T-cell (primary cell): ENCODE results near the gene CUEDC1. TPM values are rescaled to one million over a fixed set of nuclear protein-coding genes. Genes with fewer than 3 reads are reported as not detected.
A peak's percentile ranks its signal among the peaks of the same experiment; 100 is the strongest.

Source experiments
- ATAC-seq, 4 experiments: fragments of 200-7000 bp in 3 of 4; fragments of 150-1000 bp in 1 of 4; cut with Tn5 transposase; replicated peaks in 1 of 4; 1 replicate in 3 of 4; 2 replicates in 1 of 4; pipeline ENCODE4 v1.10.0; 2021; ENCODE audit warnings: moderate library complexity in 3 of 4, mild to moderate bottlenecking in 2 of 4, moderate number of reproducible peaks in 1 of 4
- CTCF ChIA-PET, 2 donors: fragments of 300-600 bp; sonication (Branson Sonifier 250); formaldehyde crosslinking; loops; one replicate each; lab custom pipeline; 2022; ENCODE audit warnings: antibody characterized with exemption in 2 of 2; lab: Charles Lee
- POLR2A ChIA-PET, 2 donors: fragments of 300-600 bp; sonication (Branson Sonifier 250); formaldehyde crosslinking; loops; one replicate each; lab custom pipeline; 2022; ENCODE audit warnings: antibody characterized with exemption in 2 of 2; lab: Charles Lee
- DNase-seq, 35 experiments: peaks; one replicate each; pipeline versions ENCODE4 v3.0.0 to v3.0.0-alpha.2; 2013 to 2023
- H3K27ac ChIP-seq: one replicate; pipeline ENCODE4 v1.5.1; 2013; ENCODE audit warnings: low read length
- H3K27me3 ChIP-seq, 2 experiments: replicated peaks in 1 of 2; 1 replicate in 1 of 2; 2 replicates in 1 of 2; pipeline versions ENCODE4 v1.6.1 to v1.7.0; 2013; ENCODE audit warnings: low read length in 1 of 2, mixed read lengths in 1 of 2; ENCODE audit not compliant: control insufficient read depth in 2 of 2, insufficient read depth in 2 of 2; ENCODE audit errors: extremely low read depth in 1 of 2
- H3K36me3 ChIP-seq, 2 donors: 1 replicate in 1 of 2; 2 replicates in 1 of 2; pipeline versions ENCODE4 v1.6.1 to v1.7.0; 2013; ENCODE audit warnings: low read length in 1 of 2; ENCODE audit not compliant: control insufficient read depth in 2 of 2, insufficient read depth in 1 of 2; ENCODE audit errors: extremely low read depth in 1 of 2
- H3K4me1 ChIP-seq, 2 experiments: 1 replicate in 1 of 2; 2 replicates in 1 of 2; pipeline versions ENCODE4 v1.6.1 to v1.7.0; 2013; ENCODE audit warnings: low read length in 2 of 2, mixed read lengths in 1 of 2; ENCODE audit not compliant: insufficient read depth in 2 of 2, control insufficient read depth in 1 of 2; ENCODE audit errors: extremely low read depth in 1 of 2
- H3K4me3 ChIP-seq, 2 donors: 1 replicate in 1 of 2; 2 replicates in 1 of 2; pipeline versions ENCODE4 v1.5.1 to v1.7.0; 2013; ENCODE audit warnings: mild to moderate bottlenecking in 2 of 2, low read length in 1 of 2, moderate library complexity in 1 of 2; ENCODE audit not compliant: control insufficient read depth in 1 of 2; ENCODE audit errors: extremely low read depth in 1 of 2
- H3K9me3 ChIP-seq: 2 replicates; pipeline ENCODE4 v1.7.0; 2013
- H3K27ac Mint-ChIP-seq, 2 donors: one replicate each; pipeline ENCODE4 v1.8.0; 2020 to 2021; ENCODE audit warnings: mild to moderate bottlenecking in 2 of 2, mixed read lengths in 2 of 2
- H3K27me3 Mint-ChIP-seq, 2 donors: one replicate each; pipeline ENCODE4 v1.8.0; 2021 to 2022; ENCODE audit warnings: mixed read lengths in 2 of 2
- H3K36me3 Mint-ChIP-seq: one replicate; pipeline ENCODE4 v1.8.0; 2021; ENCODE audit warnings: mixed read lengths
- H3K4me1 Mint-ChIP-seq, 3 donors: one replicate each; pipeline ENCODE4 v1.8.0; 2020 to 2022; ENCODE audit warnings: mixed read lengths in 3 of 3, mild to moderate bottlenecking in 1 of 3
- H3K4me3 Mint-ChIP-seq, 3 donors: one replicate each; pipeline ENCODE4 v1.8.0; 2020 to 2022; ENCODE audit warnings: mild to moderate bottlenecking in 3 of 3, mixed read lengths in 3 of 3, moderate library complexity in 3 of 3
- H3K9me3 Mint-ChIP-seq, 3 donors: one replicate each; pipeline ENCODE4 v1.8.0; 2020 to 2022; ENCODE audit warnings: mixed read lengths in 3 of 3
- WGBS: methylation state at CpG from one replicate; pipeline ENCODE4 v1.1.5; 2013; ENCODE audit warnings: missing lambda C conversion rate; ENCODE audit not compliant: insufficient coverage; 5-methylcytosine and 5-hydroxymethylcytosine counted together
- total RNA-seq, 35 experiments: library from RNA in 6 of 35; stranded (reverse) in 6 of 35; fragments of 120-200 nt in 1 of 35; gene quantifications; one replicate each; pipeline versions ENCODE4 v1.2.1 to v1.2.4 and lab custom pipeline; 2013 to 2026

The CUEDC1 gene
- total RNA-seq, 5 donors from 2014 or later (not counting 1 experiment from before 2014, with no cell fraction given): 0.33 to 1.4 (median 0.74) TPM; not detected in 1

DNA sequence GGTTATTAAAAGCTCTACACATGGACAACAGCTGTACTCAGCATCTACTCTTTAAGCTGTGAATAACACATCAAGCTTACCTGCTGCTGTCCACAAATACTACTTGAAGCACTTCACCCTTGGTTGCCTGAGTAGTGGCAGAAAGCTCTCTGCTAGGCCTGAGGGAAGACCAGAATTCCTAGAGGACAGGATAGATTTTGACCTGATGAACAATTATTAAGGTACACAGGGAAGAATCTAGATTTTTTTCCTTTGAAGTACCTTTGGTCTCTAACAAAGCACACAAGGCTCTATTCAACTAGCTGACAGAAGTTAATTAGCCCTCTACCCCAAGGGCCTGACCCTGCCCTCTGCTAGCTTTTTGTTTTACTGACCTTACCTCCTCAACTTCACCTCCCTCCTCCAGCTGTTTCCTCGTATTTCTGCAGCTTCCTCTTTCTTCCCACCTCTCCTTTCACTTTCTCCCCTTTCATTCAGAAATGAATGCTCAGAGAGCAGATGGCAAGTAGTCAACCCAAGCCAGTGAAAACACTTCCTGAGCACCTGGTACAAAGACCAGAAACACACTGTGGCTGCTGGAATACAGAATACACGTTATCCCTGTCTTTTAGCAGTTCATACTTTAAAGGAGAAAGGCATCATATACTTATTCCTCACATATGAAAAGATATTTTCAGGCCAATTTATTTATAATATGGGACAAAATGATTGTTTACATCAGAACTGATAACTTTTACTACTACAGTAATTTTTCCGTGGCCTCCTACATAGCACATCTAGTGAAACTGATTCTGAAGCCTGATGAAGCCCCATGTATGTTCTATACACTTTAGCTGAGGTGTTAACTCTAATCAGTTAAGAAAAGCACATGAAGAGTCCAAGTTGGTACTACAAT is 38.5 kb upstream of the CUEDC1 start:
- POLR2A ChIA-PET: interaction anchor here (0.6 to 1.2 kb wide), 4 partner anchors 14 to 54 kb away, joined by 3 to 6 read pairs (median 4); partner anchors contain the start of gene SRSF1 (in 1 of the 2)
- H3K9me3 Mint-ChIP-seq: no peaks in the 10 kb centered on the region
- DNase-seq: no peak
- H3K27me3 ChIP-seq: no peaks in the 10 kb centered on the region
- H3K4me3 Mint-ChIP-seq: no peak overlapping the region
- 13% methylated on average over 1 of the region's 3 CpGs for WGBS
- no peaks in the 10 kb centered on the region for H3K36me3 Mint-ChIP-seq
- no peak for ATAC-seq
- no peak overlapping the region for H3K27ac ChIP-seq
- H3K4me1 Mint-ChIP-seq: peaks cover 51 to 57% (median 56%) of the 10 kb centered on the region in 3 donors
- H3K27ac Mint-ChIP-seq: peak overlapping the region; percentile 79 to 80
- CTCF ChIA-PET: interaction anchor here (0.6 to 1.1 kb wide), 8 partner anchors 9 to 1446 kb away, joined by 3 to 8 read pairs (median 4); partner anchors contain the start of gene DYNLL2 (in 1 of the 2)
- H3K4me1 ChIP-seq: peaks cover 4 to 23% of the 10 kb centered on the region in 2 experiments
- H3K4me3 ChIP-seq: no peak overlapping the region
- no peaks in the 10 kb centered on the region for H3K27me3 Mint-ChIP-seq
- no peaks in the 10 kb centered on the region for H3K36me3 ChIP-seq
- H3K9me3 ChIP-seq: no peaks in the 10 kb centered on the region

DNA sequence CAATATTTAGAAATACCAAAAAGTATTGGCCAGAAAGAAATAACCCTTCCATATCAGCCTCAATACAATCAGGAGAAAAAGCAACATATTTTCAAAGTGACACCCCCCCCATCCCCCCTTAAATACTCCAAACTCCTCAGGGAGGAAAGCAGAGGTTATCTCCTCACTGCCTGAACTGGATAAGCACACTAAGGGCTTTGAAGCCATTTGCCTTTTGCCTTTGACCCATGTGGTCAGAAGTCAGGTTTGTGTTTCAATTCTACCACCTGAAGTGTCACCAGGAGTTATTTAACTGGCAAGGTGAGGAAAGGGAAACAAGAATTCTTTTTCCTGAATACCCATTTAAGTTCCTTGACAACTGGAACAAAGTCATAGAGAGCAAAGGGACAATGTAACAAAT is 36.3 kb upstream of the CUEDC1 start:
- Histone ChIP-seq H3K9me3 (no peaks in the 10 kb centered on the region), H3K36me3 (no peaks in the 10 kb centered on the region), H3K4me3 (no peak overlapping the region), H3K4me1 (peaks cover 9 to 34% of the 10 kb centered on the region in 2 experiments), H3K27me3 (no peaks in the 10 kb centered on the region), H3K27ac (no peak overlapping the region)
- DNase-seq: no peak
- ATAC-seq: no peak
- Mint-ChIP-seq H3K9me3 (no peaks in the 10 kb centered on the region), H3K27me3 (no peaks in the 10 kb centered on the region), H3K36me3 (no peaks in the 10 kb centered on the region), H3K4me1 (peaks cover 57 to 62% (median 60%) of the 10 kb centered on the region in 3 donors), H3K4me3 (no peak overlapping the region), H3K27ac (peak overlapping the region in 1 of 2 donors; percentile 58)
- ChIA-PET POLR2A (interaction anchor here (0.6 to 1.1 kb wide), 3 partner anchors 8 to 16 kb away, joined by 4 read pairs; no protein-coding TSS in a partner anchor), CTCF (interaction anchor here in 1 of 2 donors (0.6 to 2.5 kb wide), 3 partner anchors 7 to 184 kb away, joined by 3 to 30 read pairs (median 9); no protein-coding TSS in a partner anchor)

DNA sequence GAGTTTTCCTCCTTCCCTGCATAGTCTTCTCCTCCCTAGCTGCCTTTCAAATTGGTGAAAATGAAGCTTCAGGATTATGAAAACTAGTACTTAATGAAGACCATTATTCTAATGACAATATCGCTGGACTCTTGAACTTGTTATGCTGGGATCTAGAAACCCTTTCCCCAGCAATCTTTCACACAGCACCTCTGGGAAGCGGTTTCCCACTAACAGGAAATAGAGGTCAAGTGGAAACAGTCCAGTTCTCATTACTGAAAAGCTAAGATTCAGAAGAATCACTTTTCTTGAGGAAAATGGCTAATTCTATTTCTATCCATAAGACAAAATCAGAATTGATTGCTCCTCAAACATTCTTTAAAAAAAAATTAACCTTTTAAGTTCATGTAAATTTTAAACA is 34.8 kb upstream of the CUEDC1 start:
- Mint-ChIP-seq H3K4me3 (peak overlapping the region; percentile 66 to 89 (median 89)), H3K27ac (peak overlapping the region in 1 of 2 donors; percentile 72), H3K36me3 (no peaks in the 10 kb centered on the region), H3K9me3 (no peaks in the 10 kb centered on the region), H3K27me3 (no peaks in the 10 kb centered on the region), H3K4me1 (peaks cover 63 to 70% (median 67%) of the 10 kb centered on the region in 3 donors)
- Histone ChIP-seq H3K4me3 (no peak overlapping the region), H3K9me3 (no peaks in the 10 kb centered on the region), H3K27me3 (no peaks in the 10 kb centered on the region), H3K27ac (no peak overlapping the region), H3K36me3 (no peaks in the 10 kb centered on the region), H3K4me1 (peaks cover 24 to 32% of the 10 kb centered on the region in 2 experiments)
- ATAC-seq: no peak
- POLR2A ChIA-PET: interaction anchor here (0.5 to 1.0 kb wide), 4 partner anchors 10 to 718 kb away, joined by 3 to 9 read pairs (median 4); no protein-coding TSS in a partner anchor
- DNase-seq: no peak
- CTCF ChIA-PET: interaction anchor here (1.3 to 2.5 kb wide), 4 partner anchors 9 to 12 kb away, joined by 6 to 30 read pairs (median 8); no protein-coding TSS in a partner anchor
- no CpG with 5 or more reads among the region's 2 CpGs for WGBS

DNA sequence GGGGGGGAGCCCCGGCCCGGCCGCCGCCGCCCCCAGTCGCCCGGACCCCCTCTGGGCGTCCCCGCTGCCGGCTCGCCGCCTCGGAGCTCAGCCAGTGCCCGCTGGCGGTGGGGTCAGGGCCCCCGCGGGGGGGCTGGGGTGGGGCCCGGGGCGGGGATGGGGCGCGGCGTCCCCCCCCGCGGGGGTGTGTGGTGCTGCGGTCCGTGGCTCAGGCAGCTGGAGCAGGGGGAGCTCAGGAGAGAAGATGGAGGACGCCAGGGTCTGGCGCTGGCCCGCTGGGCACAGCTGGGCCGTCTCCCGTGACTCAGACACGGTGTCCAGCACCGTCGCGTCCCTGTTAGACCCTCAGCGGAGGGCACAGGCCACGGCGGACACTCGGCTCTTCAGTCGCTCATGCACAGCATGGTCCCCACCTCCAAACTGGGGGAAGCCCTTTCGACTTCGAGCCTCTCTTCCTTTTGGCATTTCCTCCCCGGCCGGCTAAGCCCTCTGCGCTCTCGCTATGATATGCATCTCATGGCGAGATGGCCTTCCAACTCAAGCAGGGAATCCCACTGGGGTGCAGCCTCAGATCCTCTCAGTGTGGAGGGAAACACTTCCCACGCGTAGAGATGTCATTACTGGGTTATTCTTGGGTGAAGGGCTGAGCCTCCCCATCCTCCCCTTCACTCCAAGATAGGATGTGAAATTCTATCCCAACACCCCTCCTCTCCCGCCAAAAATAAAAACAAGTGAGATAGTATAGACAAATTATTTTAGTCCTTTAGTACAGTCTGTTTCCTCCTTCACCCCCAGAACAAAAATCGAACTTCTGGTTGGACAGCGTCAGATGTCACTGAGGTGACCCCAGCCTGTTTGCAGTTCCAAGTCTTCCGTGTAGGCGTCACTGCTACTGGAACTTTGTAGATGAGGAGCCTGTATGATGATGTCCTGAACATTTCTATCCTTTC is 33.4 kb upstream of the CUEDC1 start:
- H3K27me3 ChIP-seq: no peaks in the 10 kb centered on the region
- 0% methylated on average over 25 of the region's 54 CpGs for WGBS
- no peaks in the 10 kb centered on the region for H3K36me3 ChIP-seq
- Mint-ChIP-seq H3K4me1 (peaks cover 63 to 71% (median 67%) of the 10 kb centered on the region in 3 donors), H3K27me3 (no peaks in the 10 kb centered on the region), H3K36me3 (peaks cover 5% of the 10 kb centered on the region), H3K9me3 (no peaks in the 10 kb centered on the region), H3K27ac (peak overlapping the region; percentile 92 to 96), H3K4me3 (peak overlapping the region; percentile 89 to 94 (median 89))
- DNase-seq (peak in 22 of 35 experiments; percentile 9 to 75 (median 47)), ATAC-seq (peak; percentile 78 to 83 (median 80))
- no peaks in the 10 kb centered on the region for H3K9me3 ChIP-seq
- CTCF ChIA-PET: interaction anchor here (0.5 to 2.5 kb wide), 5 partner anchors 10 to 94 kb away, joined by 3 to 30 read pairs (median 4); partner anchors contain the start of gene DYNLL2 (in 1 of the 2)
- peaks cover 33 to 35% of the 10 kb centered on the region in 2 experiments for H3K4me1 ChIP-seq
- H3K27ac ChIP-seq: peak overlapping the region; percentile 52
- POLR2A ChIA-PET: interaction anchor here in 1 of 2 donors (0.6 to 1.1 kb wide), 3 partner anchors 11 to 30 kb away, joined by 4 to 9 read pairs (median 5); no protein-coding TSS in a partner anchor
- peak overlapping the region; percentile 71 to 84 for H3K4me3 ChIP-seq

DNA sequence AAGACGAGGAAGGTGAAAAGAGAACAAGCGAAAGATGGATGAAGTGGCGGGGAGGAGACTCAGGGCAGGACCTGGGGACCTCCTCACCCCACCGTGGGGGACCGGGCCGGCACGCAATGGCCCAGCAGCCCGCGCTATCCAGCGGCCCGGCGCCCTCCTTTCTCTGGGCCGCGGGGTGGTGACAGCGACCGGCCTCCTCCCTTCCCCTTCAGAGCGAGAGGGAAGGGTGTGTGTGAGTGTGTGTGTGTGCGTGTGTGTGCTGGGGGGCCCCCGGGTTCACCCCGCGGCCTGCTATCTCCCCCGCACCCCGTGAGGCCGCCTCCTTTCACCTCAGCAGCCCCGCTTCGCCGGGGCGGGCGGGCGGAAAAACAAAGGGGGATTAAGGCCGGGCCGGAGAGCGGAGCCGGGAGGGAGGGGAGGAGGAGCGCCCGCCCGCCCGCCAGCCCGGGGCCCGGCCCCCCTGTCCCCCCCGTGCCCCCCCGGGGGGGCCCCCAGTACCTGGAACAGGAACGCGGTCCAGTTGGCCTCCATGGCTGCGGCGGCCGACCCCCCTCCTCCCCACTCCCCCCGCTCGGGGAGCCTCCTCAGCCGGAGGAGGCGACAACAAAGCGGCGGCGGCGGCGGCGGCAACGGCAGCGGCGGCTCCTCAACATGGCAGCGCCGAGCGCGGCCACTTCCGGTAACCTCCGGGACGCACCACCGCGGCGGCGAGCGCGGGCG is 32.5 kb upstream of the CUEDC1 start, which contains the start of gene VEZF1:
VEZF1 (minus strand) TSS at position 674 of the 720 bp plus-strand sequence; CDS start at position 531, 143 bp downstream.
- peaks cover 33 to 37% of the 10 kb centered on the region in 2 experiments for H3K4me1 ChIP-seq
- peak in 34 of 35 experiments; percentile 44 to 87 (median 73) for DNase-seq
- Mint-ChIP-seq H3K27me3 (no peaks in the 10 kb centered on the region), H3K9me3 (no peaks in the 10 kb centered on the region), H3K4me3 (peak within 1 kb of the TSS; percentile 89 to 94 (median 91)), H3K36me3 (peaks cover 6% of the 10 kb centered on the region), H3K27ac (peak within 1 kb of the TSS; percentile 92 to 96), H3K4me1 (peaks cover 63 to 71% (median 68%) of the 10 kb centered on the region in 3 donors)
- 0% methylated on average over 24 of the region's 74 CpGs for WGBS
- H3K4me3 ChIP-seq: peak within 1 kb of the TSS; percentile 82 to 85
- H3K9me3 ChIP-seq: no peaks in the 10 kb centered on the region
- ChIA-PET POLR2A (interaction anchor here in 1 of 2 donors (0.6 to 1.1 kb wide), 2 partner anchors 11 to 26 kb away, joined by 4 to 5 read pairs; no protein-coding TSS in a partner anchor), CTCF (interaction anchor here (0.6 to 3.4 kb wide), 4 partner anchors 11 to 14 kb away, joined by 3 to 25 read pairs (median 7); no protein-coding TSS in a partner anchor)
- peak; percentile 80 to 83 (median 82) for ATAC-seq
- H3K27ac ChIP-seq: peak within 1 kb of the TSS; percentile 64
- peaks cover 0 to under 1% of the 10 kb centered on the region in 2 donors for H3K36me3 ChIP-seq
- no peaks in the 10 kb centered on the region for H3K27me3 ChIP-seq
